KMS-11 (cell line): ENCODE data around the gene GABRR2.

Experiments used
- H2AFZ ChIP-seq: fragments of 200-600 bp; sonication (generic); 2 replicates; pipeline ENCODE4 v1.6.1; 2016; ENCODE audit warnings: antibody characterized with exemption, mixed run types, low read depth
- H3K27ac ChIP-seq: fragments of 200-600 bp; sonication (generic); 2 replicates; pipeline ENCODE4 v1.6.1; 2016; ENCODE audit warnings: mild to moderate bottlenecking, mixed run types
- H3K27me3 ChIP-seq: fragments of 200-600 bp; sonication (generic); 2 replicates; pipeline ENCODE4 v1.6.1; 2017; ENCODE audit warnings: mild to moderate bottlenecking, low read depth, mixed run types, moderate library complexity; ENCODE audit not compliant: insufficient read depth
- H3K36me3 ChIP-seq: fragments of 200-600 bp; sonication (generic); 2 replicates; pipeline ENCODE4 v1.6.1; 2017; ENCODE audit warnings: mild to moderate bottlenecking, mixed run types; ENCODE audit not compliant: insufficient read depth
- H3K4me1 ChIP-seq: fragments of 200-600 bp; sonication (generic); 2 replicates; pipeline ENCODE4 v1.6.1; 2016; ENCODE audit warnings: mild to moderate bottlenecking, low read depth, mixed run types; ENCODE audit not compliant: poor library complexity, severe bottlenecking
- H3K4me2 ChIP-seq: fragments of 200-600 bp; sonication (generic); 2 replicates; pipeline ENCODE4 v1.7.0; 2016; ENCODE audit warnings: mild to moderate bottlenecking, mixed run types
- H3K4me3 ChIP-seq: fragments of 200-600 bp; sonication (generic); IDR thresholded peaks from 2 replicates; pipeline ENCODE4 v1.6.1; 2017; ENCODE audit warnings: low read depth, low read length, mixed read lengths; ENCODE audit not compliant: insufficient read depth
- H3K79me2 ChIP-seq: fragments of 200-600 bp; sonication (generic); 2 replicates; pipeline ENCODE4 v1.6.1; 2016; ENCODE audit warnings: low read depth, mixed run types; ENCODE audit not compliant: insufficient read depth
- H3K9ac ChIP-seq: fragments of 200-600 bp; sonication (generic); 2 replicates; pipeline ENCODE4 v1.6.1; 2016; ENCODE audit warnings: mild to moderate bottlenecking, mixed run types
- H4K20me1 ChIP-seq: fragments of 200-600 bp; sonication (generic); 2 replicates; pipeline ENCODE4 v1.6.1; 2016; ENCODE audit warnings: mild to moderate bottlenecking, mixed run types; ENCODE audit not compliant: insufficient read depth
- TF ChIP-seq, protein P1 (sequence below): fragments of 200-600 bp; sonication (generic); conservative IDR thresholded peaks from 2 replicates; pipeline ENCODE4 v1.6.1; 2017; ENCODE audit warnings: low read depth, mild to moderate bottlenecking, antibody characterized with exemption, low read length, moderate library complexity, mixed read lengths

Gene GABRR2

DNA sequence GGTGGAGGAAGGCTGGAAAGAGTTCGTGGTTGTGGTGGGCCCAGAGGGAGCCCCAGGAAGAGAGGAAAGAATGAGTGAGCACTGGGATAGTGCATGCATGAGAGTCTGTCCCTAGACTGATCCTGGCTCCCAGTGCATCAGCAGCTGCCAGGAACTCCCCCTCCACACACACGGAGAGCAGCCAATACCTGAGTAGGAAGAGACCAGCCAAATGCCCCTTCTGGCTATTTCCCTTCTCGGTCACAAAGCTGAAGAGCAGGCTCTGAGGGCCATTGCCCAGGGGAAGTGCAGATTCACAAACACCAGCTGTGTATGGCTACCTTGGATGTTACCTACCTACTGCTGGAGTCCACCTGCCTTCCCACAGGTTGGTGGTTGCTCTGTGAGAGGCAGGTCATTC lies 45.1 kb downstream of the GABRR2 start:
- Histone ChIP-seq H3K27ac (no peak overlapping the region), H3K36me3 (no peaks in the 10 kb centered on the region), H3K79me2 (no peaks in the 10 kb centered on the region), H3K27me3 (no peaks in the 10 kb centered on the region), H4K20me1 (no peaks in the 10 kb centered on the region), H3K9ac (no peak overlapping the region), H3K4me3 (no peak overlapping the region), H2AFZ (no peak overlapping the region), H3K4me2 (no peak overlapping the region), H3K4me1 (no peaks in the 10 kb centered on the region)
- TF ChIP-seq, protein P1, sequence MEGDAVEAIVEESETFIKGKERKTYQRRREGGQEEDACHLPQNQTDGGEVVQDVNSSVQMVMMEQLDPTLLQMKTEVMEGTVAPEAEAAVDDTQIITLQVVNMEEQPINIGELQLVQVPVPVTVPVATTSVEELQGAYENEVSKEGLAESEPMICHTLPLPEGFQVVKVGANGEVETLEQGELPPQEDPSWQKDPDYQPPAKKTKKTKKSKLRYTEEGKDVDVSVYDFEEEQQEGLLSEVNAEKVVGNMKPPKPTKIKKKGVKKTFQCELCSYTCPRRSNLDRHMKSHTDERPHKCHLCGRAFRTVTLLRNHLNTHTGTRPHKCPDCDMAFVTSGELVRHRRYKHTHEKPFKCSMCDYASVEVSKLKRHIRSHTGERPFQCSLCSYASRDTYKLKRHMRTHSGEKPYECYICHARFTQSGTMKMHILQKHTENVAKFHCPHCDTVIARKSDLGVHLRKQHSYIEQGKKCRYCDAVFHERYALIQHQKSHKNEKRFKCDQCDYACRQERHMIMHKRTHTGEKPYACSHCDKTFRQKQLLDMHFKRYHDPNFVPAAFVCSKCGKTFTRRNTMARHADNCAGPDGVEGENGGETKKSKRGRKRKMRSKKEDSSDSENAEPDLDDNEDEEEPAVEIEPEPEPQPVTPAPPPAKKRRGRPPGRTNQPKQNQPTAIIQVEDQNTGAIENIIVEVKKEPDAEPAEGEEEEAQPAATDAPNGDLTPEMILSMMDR = no peak

DNA sequence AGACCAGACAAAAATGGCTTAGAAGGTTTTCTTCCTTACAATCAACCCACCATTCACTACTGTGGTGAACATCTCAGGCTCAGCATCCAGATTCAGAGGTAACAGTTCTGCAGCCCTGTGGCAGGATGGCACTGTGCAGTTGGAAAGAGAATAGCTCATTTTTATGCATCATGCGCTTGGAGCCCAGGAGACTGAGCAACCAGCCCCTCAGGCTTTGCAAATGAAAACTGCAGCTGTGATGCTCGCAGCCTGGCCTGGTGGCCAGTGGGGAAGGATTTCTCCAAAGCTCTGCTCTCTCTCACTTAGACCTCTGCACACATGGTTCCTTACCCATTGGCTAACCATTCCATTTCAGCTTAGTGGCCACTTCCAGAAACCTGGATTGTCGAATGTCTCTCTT lies 45.8 kb downstream of the GABRR2 start:
- Histone ChIP-seq H3K27me3 (no peaks in the 10 kb centered on the region), H3K79me2 (no peaks in the 10 kb centered on the region), H3K4me2 (no peak overlapping the region), H2AFZ (no peak overlapping the region), H4K20me1 (no peaks in the 10 kb centered on the region), H3K4me3 (no peak overlapping the region), H3K9ac (no peak overlapping the region), H3K27ac (no peak overlapping the region), H3K36me3 (no peaks in the 10 kb centered on the region), H3K4me1 (no peaks in the 10 kb centered on the region)
- TF ChIP-seq, protein P1 = no peak

DNA sequence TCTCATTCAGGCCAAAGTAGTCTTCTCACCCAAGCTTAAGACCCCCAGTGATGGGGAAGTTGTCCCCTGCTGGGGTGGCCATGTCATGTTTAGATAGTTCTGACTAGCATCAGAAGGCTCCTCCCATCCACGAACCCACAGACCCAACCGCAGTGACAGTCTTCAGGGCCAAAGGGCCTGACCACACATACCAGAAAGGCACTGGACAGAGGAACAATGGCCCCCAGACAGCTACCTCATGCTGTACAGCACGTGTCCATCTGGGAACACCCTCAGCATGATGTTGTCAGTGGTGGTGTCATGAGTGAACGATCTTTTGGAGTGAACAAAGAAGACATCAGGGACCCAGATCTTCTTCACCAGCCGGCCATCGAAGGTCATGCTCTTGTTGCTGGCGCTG lies 46.3 kb downstream of the GABRR2 start:
- no peak overlapping the region for H3K4me2 ChIP-seq
- H3K36me3 ChIP-seq = no peaks in the 10 kb centered on the region
- TF ChIP-seq, protein P1 = no peak
- H3K79me2 ChIP-seq = no peaks in the 10 kb centered on the region
- no peak overlapping the region for H3K9ac ChIP-seq
- H3K4me1 ChIP-seq = no peaks in the 10 kb centered on the region
- no peak overlapping the region for H2AFZ ChIP-seq
- H3K4me3 ChIP-seq = no peak overlapping the region
- H3K27ac ChIP-seq = no peak overlapping the region
- no peaks in the 10 kb centered on the region for H3K27me3 ChIP-seq
- no peaks in the 10 kb centered on the region for H4K20me1 ChIP-seq

DNA sequence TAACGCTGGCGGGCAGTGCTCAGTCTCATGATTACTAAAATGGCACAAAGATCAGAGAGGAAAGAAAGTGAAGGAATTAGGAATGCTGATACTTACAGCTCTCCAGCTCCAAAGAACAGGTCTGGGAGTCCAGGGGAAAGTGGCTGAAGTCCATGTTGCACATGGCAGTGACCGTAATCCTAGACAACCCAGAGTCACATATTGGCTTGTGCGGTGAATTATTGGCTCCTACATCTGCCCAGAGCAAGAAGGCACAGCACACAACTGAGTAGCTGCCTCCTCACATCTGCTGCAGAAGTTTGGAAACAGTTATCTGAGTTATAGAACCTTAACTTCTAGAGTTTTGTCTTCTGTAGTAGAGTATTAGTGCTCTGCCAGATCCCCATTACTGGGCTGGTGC lies 47.2 kb downstream of the GABRR2 start:
- no peak overlapping the region for H2AFZ ChIP-seq
- H3K9ac ChIP-seq = no peak overlapping the region
- H3K4me3 ChIP-seq = no peak overlapping the region
- no peak overlapping the region for H3K27ac ChIP-seq
- no peaks in the 10 kb centered on the region for H3K4me1 ChIP-seq
- no peaks in the 10 kb centered on the region for H4K20me1 ChIP-seq
- TF ChIP-seq, protein P1 = no peak
- H3K27me3 ChIP-seq = no peaks in the 10 kb centered on the region
- no peak overlapping the region for H3K4me2 ChIP-seq
- no peaks in the 10 kb centered on the region for H3K79me2 ChIP-seq
- H3K36me3 ChIP-seq = no peaks in the 10 kb centered on the region

DNA sequence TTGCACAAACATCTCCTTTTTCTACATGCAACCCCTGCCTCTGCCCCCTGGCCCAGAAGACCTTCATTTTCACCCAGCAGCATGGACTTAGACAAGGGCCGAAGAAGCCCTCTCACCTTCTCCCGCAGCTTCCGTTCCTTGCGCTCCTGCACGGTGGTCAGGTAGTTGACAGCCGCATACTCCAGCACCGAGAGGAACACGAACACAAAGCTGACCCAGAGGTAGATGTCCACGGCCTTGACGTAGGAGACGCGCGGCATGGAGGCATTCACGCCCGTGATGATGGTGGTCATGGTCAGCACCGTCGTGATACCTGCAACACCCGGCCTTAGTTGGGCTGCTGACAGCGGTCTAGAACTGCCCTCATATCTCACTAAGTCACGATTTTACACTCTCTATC lies 50.8 kb downstream of the GABRR2 start:
- no peak overlapping the region for H3K4me2 ChIP-seq
- TF ChIP-seq, protein P1 = no peak
- H3K27me3 ChIP-seq = no peaks in the 10 kb centered on the region
- H2AFZ ChIP-seq = no peak overlapping the region
- H3K9ac ChIP-seq = no peak overlapping the region
- H3K4me3 ChIP-seq = no peak overlapping the region
- no peaks in the 10 kb centered on the region for H4K20me1 ChIP-seq
- H3K36me3 ChIP-seq = no peaks in the 10 kb centered on the region
- H3K79me2 ChIP-seq = no peaks in the 10 kb centered on the region
- no peak overlapping the region for H3K27ac ChIP-seq
- H3K4me1 ChIP-seq = no peaks in the 10 kb centered on the region
